Measurements from ENCODE around the gene WNT11. TPM values are rescaled to one million over a fixed set of nuclear protein-coding genes. Genes with fewer than 3 reads are reported as not detected.

WNT11 gene
- total RNA-seq, 6 experiments from 2014 or later, result 2.8 to 13.1 (median 5.5) TPM

GRCh38 chr11:76221365-76221764, 15.1 kb upstream of the WNT11 start:
- Histone ChIP-seq H3K4me1 (no peaks in the 10 kb centered on the region), H3K27ac (no peak overlapping the region), H3K4me3 (no peak overlapping the region), H3K27me3 (no peaks in the 10 kb centered on the region), H3K9me3 (no peaks in the 10 kb centered on the region), H3K36me3 (no peaks in the 10 kb centered on the region)
- ATAC-seq (no peak), DNase-seq (no peak)
- WGBS (ENCODE audit: insufficient coverage, low coverage, low lambda C conversion rate, missing lambda C conversion rate), result 83% methylated on average over 3 of the region's 3 CpGs
- no peak for TF ChIP-seq POLR2A (IDR thresholded peaks at IDR 0.05)
- no peak for TF ChIP-seq CTCF (IDR thresholded peaks at IDR 0.05)
- intact Hi-C loops (cut with DNase I), result no loop called here

GRCh38 chr11:76219243-76219642, 12.9 kb upstream of the WNT11 start:
- no peak for DNase-seq
- no CpG with 5 or more reads among the region's 3 CpGs for whole genome bisulfite sequencing (ENCODE audit: insufficient coverage, low coverage, low lambda C conversion rate, missing lambda C conversion rate)
- TF ChIP-seq CTCF (IDR thresholded peaks at IDR 0.05), result no peak
- TF ChIP-seq POLR2A (IDR thresholded peaks at IDR 0.05), result no peak
- Histone ChIP-seq H3K36me3 (no peaks in the 10 kb centered on the region), H3K27ac (no peak overlapping the region), H3K4me1 (no peaks in the 10 kb centered on the region), H3K4me3 (no peak overlapping the region), H3K27me3 (no peaks in the 10 kb centered on the region), H3K9me3 (no peaks in the 10 kb centered on the region)
- ATAC-seq, result no peak
- intact Hi-C loops (cut with DNase I), result loop anchor here in 1 of 2 donors (5.0 kb wide), 1 partner anchor 93 kb away; no protein-coding TSS in a partner anchor

GRCh38 chr11:76218449-76219178, 12.3 kb upstream of the WNT11 start:
- TF ChIP-seq POLR2A (IDR thresholded peaks at IDR 0.05) (no peak), CTCF (IDR thresholded peaks at IDR 0.05) (no peak)
- no peak overlapping the region for H3K4me3 ChIP-seq
- DNase-seq (peak in 1 of 3 donors; percentile 25), ATAC-seq (no peak)
- no peaks in the 10 kb centered on the region for H3K9me3 ChIP-seq
- no peaks in the 10 kb centered on the region for H3K4me1 ChIP-seq
- no peaks in the 10 kb centered on the region for H3K36me3 ChIP-seq
- no peaks in the 10 kb centered on the region for H3K27me3 ChIP-seq
- H3K27ac ChIP-seq, result no peak overlapping the region
- intact Hi-C loops (cut with DNase I), result loop anchor here in 1 of 2 donors (5.0 kb wide), 1 partner anchor 94 kb away; no protein-coding TSS in a partner anchor
- WGBS (ENCODE audit: insufficient coverage, low coverage, low lambda C conversion rate, missing lambda C conversion rate), result 54% methylated on average over 4 of the region's 9 CpGs

- Histone ChIP-seq H3K36me3 (no peaks in the 10 kb centered on the region), H3K9me3 (no peaks in the 10 kb centered on the region), H3K27ac (no peak overlapping the region), H3K27me3 (no peaks in the 10 kb centered on the region), H3K4me1 (no peaks in the 10 kb centered on the region), H3K4me3 (no peak overlapping the region)
- ATAC-seq (no peak), DNase-seq (peak in 1 of 3 donors; percentile 11)
- intact Hi-C loops (cut with DNase I), result loop anchor here in 1 of 2 donors (5.0 kb wide), 1 partner anchor 95 kb away; no protein-coding TSS in a partner anchor
- WGBS (ENCODE audit: insufficient coverage, low coverage, low lambda C conversion rate, missing lambda C conversion rate), result 82% methylated on average over 8 of the region's 8 CpGs
- TF ChIP-seq POLR2A (IDR thresholded peaks at IDR 0.05) (no peak), CTCF (IDR thresholded peaks at IDR 0.05) (no peak)
Measured at GRCh38 chr11:76217653-76218160, 11.4 kb upstream of the WNT11 start.
